GM04504 (cell line): Measurements from ENCODE around the gene GPR89A.
"Not testable (repeated sequence)": the region's sequence is repeated elsewhere in the genome, so short reads cannot be mapped to it uniquely, and the experiment has no call there.

Experiments used
- DNase-seq: peaks from one replicate; pipeline ENCODE4 v3.0.0-alpha.2; 2012; ENCODE audit warnings: low read depth

Gene GPR89A

DNA sequence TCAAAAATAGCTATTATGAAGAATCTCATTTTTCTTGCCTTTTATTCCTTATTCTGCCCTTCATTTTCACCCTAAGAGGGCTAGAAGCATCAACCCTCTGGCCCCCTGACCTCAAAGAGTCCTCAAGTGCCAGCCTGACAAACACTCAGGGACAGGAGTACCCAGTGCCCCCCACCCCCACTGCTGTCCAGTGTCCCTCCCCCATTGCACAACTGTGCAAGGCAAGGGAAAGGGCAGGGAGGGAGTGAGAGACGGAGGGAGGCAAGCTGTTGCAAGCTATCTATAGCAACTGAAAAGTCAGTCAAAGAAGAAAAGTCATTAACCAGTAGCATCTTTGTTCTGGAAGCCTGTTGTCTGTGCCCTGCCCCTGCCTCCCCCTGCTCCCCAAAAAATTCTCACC lies 78.3 kb downstream of the GPR89A start:
- not testable (repeated sequence) for DNase-seq

DNA sequence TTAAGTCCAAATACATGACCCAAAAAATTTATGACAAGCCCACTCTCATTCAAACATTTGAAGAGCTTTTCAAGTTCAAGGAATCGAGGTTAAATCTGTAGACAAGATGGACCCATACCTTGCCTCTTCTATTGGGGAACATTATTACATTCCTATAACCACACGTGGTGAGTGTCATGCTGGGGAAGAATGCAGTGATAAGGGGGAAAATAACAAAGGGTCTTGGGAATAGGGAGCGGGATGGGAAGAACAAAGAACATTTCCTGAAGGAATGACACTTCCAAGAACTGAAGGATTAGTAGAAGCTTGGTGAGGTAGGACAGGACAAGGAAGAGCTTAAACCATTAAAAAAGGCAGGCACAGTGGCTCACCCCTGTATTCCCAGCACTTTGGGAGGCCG lies 80.5 kb downstream of the GPR89A start:
- DNase-seq, result no peak

DNA sequence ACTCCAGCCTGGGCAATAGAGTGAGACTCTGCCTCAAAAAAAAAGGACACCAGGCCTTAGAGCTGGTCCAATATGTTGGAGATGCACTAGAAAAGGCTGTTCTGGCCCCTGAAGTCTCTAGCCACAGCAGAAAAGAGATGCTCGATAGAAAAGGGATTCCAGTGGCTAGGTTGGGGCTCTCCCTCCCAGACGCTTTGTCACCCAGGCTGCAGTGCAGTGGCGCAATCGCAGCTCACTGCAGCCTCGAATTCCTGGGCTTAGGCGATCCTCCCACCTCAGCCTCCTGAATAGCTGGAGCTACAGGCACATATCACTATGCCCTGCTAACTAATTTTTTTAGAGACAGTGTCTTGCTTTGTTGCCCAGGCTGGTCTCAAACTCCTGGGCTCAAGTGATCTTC lies 81.1 kb downstream of the GPR89A start:
- no peak for DNase-seq

DNA sequence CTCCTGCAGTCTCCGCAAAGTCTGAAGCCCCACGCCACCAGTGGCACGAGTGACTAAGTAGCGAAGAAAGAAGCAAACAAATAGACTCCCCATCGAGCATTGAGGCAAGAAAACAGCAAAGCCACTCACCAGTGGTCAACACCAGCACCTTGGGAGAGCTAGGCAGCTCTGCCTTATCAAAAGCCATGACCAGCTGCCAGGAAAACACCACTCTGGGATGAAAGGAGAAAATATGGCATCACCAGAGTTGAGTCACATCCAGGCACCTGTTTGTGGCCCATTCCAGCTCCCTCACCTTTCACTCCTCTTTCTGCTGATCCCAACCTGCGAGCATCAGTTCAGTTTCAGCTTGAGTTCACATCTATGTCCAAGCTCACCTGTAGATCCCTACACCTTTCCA lies 82.1 kb downstream of the GPR89A start:
- DNase-seq, result no peak

DNA sequence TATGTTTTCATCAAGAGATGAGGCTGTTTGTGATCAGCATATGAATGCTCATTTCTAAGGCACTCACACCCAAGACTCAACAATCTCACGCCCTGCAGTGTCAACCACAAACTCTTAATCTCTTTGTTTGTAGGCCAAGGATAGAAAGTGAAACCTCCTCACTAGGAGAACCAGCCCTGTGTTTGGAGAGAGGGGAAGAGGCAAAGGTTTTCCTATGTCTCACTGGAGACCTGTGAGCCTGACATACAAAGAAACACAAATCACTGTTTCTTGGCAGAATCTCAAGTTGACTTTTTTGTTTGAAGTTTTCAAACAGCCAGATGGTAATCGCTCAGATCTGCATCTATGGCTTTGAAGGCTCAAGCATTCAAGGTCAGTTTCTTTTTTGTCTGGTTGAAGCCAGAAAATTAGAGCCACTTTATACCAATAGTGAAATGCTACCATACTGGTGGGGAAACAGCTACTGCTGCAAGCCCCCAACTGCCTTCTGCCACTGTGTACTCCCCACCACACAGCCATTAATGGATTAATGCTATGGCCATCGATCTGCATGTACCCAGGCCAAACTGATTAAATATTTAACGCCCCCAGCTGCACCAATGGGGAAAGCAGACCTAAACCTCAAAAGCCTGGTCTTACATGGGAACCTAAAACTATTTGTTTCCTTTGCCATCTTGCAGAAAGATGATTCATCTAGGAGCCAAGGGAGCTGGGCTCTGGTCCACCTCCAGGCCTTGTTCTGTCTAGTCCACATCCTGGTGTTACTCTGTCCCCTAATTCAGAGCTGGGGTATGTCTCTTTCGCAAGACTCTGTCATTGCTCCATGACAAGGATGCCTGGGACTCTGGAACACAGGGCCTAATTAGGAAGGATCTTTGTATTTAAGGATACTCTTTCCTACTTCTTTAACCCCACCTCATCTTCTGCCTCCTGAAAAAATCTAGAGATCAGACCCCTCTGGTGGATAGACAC lies 83.1 kb downstream of the GPR89A start:
- peak; percentile 60 for DNase-seq

DNA sequence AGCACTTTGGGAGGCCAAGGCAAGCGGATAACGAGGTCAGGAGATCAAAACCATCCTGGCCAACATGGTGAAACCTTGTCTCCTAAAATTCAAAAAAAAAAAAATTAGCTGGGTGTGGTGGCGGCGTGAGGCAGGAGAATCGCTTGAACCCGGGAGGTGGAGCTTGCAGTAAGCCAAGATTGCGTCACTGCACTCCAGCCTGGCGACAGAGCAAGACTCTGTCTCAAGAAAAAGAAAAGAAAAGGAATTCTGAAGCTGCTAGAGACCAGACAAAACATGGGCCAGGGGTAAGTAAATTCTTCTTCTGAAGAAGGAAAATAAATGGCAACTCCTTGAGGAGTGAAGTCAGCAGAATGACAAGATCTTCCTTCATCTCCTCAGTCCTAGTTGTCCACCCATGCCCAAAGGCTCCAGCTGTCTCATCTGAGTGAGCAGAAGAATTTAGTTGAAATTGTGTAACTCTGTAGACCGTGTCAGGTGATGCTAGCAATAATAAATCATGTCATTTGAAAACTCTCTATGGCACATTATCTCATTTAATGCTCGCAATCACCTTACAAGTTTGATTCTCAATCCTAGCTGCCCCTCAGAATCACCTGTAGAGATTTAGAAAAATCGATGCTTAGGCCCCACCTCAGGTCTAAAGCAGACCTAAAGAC lies 85.1 kb downstream of the GPR89A start:
- DNase-seq, result no peak

DNA sequence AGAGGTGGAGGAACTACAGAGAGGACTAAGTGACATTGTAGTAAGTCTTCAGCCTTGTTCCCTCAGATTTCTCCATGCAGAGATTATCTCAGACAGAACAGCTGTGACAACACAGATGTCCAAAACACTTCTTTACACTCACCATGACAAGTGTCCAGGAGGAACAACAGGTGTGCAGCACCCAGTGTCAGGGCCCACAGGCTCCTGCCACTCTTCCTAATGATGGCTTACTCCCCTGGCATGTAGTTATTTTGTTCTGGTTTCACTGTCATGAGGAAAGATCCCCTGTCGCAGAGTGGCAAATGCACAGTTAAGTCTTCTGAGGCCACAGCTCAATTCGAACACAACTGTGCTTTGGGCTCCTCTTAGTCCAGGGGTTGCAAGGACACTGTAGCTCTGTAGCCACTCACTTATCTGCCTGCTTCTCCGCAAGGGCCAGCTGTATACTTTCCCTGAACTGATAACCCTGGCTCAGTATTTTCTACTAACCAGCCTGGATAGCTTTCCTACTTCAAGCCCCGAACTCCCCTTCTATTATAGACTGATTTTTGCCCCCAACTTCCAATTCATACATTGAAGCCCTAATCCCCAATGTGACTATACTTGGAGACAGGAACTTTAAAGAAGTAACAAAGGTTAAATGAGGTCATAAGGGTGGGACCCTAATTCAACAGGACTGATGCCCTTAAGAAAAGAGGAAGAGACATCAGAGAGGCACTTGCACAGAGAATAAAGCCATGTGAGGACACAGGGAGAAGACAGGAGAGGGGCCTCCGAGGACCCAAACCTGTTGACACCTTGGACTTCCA lies 88.2 kb downstream of the GPR89A start:
- DNase-seq, result no peak

DNA sequence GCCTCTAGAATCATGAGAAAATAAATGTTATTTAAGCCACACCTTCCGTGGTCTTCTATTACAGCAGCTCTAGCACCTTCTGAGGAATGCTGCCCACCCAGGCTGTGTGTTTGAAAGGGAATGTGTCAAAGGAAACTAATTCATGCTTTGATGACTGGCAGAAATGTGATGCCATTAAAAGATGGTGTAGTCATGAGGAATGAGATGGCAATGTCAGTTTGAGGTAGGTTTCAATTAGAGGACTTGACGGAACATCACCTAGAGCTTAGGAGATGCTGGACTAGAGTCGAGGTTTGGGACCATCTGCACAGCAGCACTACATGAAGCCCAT lies 88.8 kb downstream of the GPR89A start:
- no peak for DNase-seq

DNA sequence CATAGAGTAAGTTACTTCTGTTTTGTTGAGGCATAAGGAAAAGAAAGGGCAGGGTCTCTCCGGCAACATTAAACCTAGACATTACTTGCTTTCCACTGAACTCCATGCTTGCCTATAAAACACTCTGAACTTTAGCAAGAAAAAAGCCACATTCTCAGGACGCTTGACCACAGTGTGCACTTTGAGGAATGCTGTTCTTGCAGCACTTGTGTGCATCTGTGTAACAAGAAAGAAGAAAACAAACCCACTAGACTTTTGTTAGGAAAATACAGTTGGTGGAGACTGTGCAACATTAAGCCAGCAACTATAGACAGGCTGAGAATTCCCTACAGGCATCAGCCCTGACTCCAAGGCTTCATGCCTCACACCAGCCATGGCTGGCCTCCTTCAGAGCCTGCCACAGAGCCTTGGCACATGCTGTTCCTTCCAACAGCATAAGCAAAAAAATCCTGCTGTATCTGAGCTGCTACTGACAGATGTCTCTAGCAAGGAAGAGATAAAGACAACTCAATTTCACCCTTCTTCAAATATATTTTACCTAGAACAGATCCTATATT lies 93.6 kb downstream of the GPR89A start:
- no peak for DNase-seq

DNA sequence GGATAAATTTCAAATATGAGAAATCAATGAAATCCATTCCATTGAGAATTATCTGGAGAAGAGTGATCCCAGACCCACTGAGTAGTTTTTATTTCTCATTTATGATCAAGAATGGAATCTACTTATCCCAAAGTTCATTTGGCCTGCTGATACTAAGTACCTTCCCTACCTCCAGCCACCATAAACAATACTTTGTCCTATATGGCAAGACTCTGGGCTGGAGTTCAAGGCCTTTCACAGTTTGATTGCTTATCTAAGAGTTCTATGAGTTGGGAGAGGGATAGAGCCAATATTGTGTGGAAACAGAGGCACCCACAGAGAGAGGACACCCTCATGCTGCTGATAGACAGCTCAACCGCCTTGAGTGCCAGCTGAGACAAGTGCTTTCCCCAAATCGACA lies 94.3 kb downstream of the GPR89A start:
- DNase-seq, result no peak

DNA sequence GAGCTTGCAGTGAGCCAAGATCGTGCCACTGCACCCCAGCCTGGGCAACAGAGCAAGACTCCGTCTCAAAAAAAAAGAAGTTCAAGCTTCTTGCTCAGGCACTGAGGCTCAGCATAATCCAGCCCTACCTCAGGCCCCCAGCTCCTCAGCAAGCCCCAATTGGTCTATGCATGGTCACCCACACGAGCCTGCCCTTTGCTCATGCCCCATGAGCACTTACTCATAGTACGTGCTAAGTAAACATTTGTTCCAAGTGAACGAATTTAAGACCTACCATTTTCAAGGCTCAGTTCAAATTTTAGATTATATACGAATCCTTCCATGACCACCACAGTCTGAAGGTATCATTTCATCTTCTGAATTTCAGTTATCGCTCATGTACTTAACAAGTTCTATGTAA lies 95.0 kb downstream of the GPR89A start:
- no peak for DNase-seq

DNA sequence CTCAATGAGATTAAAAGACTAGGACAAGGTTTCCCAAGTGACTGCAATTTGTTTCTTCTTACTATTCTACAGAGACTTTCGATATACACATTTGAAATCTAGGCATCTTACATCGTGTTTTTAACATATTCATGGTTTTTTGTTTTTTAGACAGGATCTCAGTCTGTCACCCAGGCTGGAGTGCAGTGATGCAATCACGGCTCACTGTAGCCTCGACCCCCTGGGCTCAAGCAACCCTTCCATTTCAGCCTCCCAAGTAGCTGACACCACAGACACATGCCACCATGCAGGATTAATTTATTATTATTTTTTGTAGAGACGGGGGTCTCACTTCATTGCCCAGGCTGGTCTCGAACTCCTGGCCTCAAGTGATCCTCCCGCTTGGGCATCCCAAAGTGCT lies 97.8 kb downstream of the GPR89A start:
- DNase-seq, result no peak

DNA sequence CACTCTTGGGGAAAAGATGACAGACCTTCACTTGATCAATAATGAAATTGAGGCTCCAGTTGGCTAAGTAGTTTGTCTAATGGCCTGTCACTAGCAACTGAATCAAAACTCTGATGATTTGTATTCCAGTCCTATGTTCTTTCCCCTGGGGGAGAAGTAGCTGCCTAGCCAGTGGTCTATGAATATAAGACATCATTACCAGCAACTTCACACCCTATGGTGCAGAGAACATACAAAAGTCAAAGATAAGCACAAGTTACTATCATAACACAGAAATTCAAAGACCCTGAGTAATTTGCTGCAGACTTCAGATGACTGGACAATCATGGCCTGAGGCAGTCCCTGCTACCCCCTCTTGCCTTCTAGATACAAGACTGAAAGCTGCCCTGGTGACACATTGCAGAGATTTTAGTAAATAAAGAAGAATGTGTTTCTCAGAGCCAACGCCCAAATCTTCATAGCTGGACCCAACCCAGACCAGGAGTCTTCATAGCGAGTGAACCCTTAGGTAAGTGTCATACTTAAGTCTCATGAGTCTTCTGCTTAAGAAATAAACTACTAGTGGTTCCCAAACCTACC lies 98.4 kb downstream of the GPR89A start:
- DNase-seq, result no peak

DNA sequence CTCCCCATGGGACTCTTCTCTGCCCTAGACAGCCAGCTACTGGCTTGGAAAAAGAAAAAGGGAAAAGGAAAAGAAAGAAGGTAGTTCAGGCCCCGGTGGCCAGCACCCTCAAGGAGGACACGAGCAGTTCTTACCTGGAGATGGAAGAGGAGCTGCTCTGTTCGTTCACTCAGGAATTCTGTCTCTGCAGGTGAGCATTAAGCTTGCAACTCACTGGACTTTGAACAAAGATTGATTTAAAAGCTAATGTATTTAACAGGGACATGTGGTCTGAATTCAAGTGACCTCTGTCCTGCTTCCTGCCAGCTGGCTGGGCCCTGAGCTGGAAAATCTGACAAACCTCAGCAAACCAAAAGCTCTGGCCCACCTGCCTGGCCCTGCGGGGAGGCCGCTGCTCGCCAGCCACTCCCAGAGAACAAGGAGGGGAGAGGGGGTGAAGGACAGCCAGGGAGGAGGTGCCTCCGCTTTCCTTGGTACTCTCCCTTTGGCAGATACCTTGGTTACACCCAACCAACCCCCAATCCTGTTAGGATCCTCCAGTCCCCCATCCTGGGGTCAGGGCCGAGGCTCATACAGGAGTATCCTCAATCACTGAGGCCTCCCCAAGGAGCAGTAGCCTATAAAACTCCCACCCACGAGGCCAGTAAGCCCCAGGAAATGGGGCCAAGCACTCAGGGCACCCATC lies 99.5 kb downstream of the GPR89A start, which contains the start of gene PDZK1:
Gene PDZK1, minus strand, starts transcription at position 186 of the 685 bp plus-strand sequence. CDS start 19,347 bp downstream, outside the sequence.
- DNase-seq, result no peak

DNA sequence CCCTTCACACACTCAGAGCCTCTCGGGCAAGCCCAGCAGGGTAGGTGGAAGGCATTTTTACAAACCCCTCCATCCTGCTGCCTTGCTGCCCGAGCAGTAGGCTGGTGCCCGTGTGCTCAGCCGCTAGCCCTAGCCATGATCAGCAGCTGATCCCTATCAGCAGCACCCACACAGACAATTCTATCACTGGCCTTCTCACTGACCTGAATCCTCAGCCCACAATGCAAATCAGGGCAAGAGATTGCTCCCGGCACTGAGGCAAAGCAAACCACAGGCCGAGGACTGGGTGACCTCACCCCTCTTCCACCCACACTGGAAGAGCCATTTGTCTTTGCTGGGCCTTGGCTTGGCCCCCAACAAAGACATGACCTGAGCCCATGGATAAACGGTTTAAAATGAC lies 100.3 kb downstream of the GPR89A start:
- DNase-seq, result no peak

DNA sequence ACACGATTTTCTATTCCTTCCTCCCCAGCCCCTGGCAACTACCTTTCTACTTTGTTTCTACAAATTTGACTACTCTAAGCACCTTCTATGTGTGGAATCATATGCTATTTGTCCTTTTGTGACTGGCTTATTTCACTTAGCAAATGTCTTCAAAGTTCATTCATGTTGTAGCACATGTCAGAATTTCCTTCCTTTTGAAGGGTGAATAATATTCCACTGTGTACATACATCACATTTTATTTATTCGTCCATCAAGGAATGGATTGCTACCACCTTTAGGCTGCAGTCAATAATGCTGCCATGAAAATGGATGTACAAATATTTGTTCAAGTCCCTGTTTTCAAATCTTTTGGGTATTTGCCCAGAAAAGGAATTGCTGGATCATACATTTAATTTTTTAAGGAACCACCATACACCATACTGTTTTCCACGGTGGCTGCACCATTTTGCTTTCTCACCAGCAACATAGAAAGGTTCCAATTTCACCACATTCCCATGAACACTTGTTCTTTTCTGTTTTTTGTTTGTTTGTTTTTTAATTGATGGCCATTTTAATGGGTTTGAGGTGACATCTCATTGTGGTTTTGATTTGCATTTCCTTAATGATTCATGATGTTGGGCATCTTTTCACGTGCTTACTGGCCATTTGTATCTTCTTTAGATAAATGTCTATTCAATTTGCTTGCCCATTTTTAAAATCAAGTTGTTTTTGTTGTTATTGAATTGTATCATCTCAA lies 102.7 kb downstream of the GPR89A start:
- DNase-seq, result no peak

DNA sequence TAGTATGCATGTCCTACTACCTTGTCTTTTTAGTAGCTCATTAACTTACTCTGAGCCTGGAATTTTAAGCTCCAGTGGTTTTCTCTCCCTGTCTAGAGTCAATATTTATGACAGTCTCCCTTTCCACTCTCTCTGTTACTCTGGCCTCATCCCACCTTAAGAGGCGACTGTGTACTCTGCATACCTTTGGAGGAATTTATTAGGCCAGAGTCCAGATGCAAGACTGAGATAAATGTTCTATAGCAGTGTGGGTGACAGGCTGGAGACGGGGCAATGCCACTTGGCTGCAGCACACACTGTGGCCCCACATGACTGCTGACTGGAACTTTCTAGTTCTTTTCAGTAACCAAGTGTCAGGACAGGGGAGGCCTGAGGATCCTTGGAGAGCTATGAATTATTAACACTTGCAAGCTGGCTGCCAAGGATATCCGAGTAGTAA lies 103.4 kb downstream of the GPR89A start:
- no peak for DNase-seq

DNA sequence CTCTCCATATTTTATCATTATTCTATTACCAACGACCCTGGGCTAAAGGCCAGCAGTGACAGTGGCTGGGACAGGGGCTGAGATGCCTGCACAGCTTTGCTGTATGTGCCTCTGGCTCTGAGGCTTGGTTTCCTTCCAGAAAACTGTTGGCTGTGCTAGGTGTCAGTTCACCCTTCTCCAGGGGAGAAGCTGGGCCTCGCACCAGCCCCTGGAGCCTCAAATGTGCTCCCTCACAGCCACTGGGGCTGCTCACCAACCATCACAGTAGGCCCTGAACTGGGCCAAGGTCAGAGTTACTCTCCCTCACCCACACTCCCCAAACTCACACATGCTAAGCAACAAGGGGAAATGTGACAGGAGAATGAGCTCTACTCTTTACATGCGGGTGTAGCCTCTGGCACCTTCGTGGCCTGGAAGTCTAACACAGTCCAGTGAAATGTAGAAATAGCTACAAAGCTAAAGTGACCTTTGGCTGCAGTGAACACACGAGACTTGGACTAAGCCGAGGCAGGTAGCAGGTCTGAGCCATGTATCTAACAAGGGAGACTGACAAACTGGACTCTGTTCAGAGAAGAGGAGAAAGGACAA lies 106.8 kb downstream of the GPR89A start:
- no peak for DNase-seq

DNA sequence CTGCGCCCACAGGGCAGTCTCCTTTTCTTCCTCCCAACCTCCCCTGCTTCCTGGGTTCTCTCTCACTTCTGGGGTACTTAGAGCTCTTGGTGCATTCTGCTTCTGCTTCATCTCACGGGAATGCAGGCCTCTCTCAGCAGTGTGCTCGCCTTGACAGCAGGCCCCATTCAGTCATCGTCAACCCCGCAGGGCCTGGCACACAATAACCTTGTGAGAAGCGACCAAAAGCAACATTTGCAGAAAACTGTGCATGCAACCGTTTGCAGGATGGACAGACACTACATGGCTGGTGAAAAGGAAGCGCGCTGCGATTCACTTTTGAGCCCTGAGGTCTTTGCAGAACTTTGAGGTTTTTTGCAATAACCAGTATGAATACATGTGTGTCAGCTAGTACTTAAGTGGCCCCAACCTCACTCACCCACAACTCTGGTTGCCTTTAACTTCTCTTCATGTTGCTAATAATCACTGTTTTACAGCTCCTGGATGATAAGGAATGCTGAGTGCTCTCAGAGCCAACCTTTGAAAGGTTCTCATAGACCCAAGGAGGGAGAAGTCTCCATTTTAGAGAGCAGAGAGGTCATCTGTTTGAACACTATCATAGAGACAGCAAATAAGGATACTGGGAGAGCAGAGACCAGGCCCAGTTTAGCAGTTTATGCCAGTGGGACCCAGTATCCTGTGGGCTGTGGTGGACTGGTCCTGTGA lies 109.0 kb downstream of the GPR89A start:
- no peak for DNase-seq

DNA sequence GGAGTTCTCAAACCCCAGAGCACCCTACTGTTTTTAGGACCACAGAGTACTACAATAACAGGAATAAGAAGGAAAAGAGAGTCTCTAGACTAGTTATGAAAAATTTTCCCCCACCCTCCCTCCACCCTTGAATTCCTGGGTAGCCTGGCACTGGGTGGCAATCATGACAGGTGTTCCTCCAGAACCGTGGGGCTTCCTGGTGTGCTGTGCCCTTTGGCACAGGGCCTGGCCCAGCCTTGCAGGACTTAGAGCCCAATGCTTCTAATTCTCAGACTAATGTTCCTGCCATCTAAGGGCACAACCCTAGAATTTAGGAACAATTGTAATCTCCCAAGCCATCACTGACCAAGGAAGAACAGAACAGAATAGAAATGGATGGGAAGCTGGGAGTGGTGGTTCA lies 110.0 kb downstream of the GPR89A start:
- no peak for DNase-seq
